Thymus (tissue), 11 donors: ENCODE measurements around the gene PLBD2. TPM values are rescaled to one million over a fixed set of nuclear protein-coding genes. Genes with fewer than 3 reads are reported as not detected.

Source experiments
- DNase-seq, 9 donors: peaks; one replicate each; pipeline ENCODE4 v3.0.0-alpha.2; 2013; ENCODE audit warnings: low spot score in 9 of 9, low read depth in 6 of 9, missing footprints in 1 of 9
- H3K27ac ChIP-seq, 2 donors: one replicate each; pipeline ENCODE4 v1.5.1; 2013; ENCODE audit warnings: control low read depth in 1 of 2, low read depth in 1 of 2, low read length in 1 of 2, mild to moderate bottlenecking in 1 of 2, moderate library complexity in 1 of 2
- H3K27me3 ChIP-seq, 2 donors: one replicate each; pipeline ENCODE4 v1.5.1; 2013; ENCODE audit warnings: low read length in 1 of 2; ENCODE audit not compliant: control insufficient read depth in 2 of 2, insufficient read depth in 1 of 2
- H3K36me3 ChIP-seq, 2 donors: one replicate each; pipeline ENCODE4 v1.5.1; 2013; ENCODE audit warnings: low read length in 1 of 2, mild to moderate bottlenecking in 1 of 2, moderate library complexity in 1 of 2; ENCODE audit not compliant: control insufficient read depth in 2 of 2, insufficient read depth in 2 of 2
- H3K4me1 ChIP-seq, 2 donors: one replicate each; pipeline ENCODE4 v1.5.1; 2013; ENCODE audit warnings: low read length in 2 of 2; ENCODE audit not compliant: control insufficient read depth in 2 of 2, insufficient read depth in 2 of 2
- H3K4me3 ChIP-seq, 2 donors: one replicate each; pipeline ENCODE4 v1.5.1; 2013; ENCODE audit warnings: low read length in 2 of 2, control low read depth in 1 of 2, mild to moderate bottlenecking in 1 of 2
- H3K9me3 ChIP-seq, 2 donors: one replicate each; pipeline ENCODE4 v1.5.1; 2013; ENCODE audit warnings: low read length in 1 of 2, mild to moderate bottlenecking in 1 of 2; ENCODE audit not compliant: control insufficient read depth in 2 of 2, insufficient read depth in 1 of 2
- WGBS: extraction: QIAGEN DNeasy Blood & Tissue Kit; methylation state at CpG from one replicate; pipeline ENCODE4 v1.1.7; 2013; 5-methylcytosine and 5-hydroxymethylcytosine counted together
- polyA plus RNA-seq: library from polyadenylated mRNA; stranded (reverse); fragments of 200-250 nt; gene quantifications from one replicate; pipeline ENCODE4 v1.2.3, GENCODE V29; 2013
- total RNA-seq: library from RNA; stranded (reverse); fragments of 120-200 nt; gene quantifications from one replicate; pipeline ENCODE4 v1.2.4, GENCODE V29; 2013
- donor health status: healthy.

The PLBD2 gene
- total and polyA plus RNA-seq, 2 donors, result 2.5 to 9.3 TPM

DNA sequence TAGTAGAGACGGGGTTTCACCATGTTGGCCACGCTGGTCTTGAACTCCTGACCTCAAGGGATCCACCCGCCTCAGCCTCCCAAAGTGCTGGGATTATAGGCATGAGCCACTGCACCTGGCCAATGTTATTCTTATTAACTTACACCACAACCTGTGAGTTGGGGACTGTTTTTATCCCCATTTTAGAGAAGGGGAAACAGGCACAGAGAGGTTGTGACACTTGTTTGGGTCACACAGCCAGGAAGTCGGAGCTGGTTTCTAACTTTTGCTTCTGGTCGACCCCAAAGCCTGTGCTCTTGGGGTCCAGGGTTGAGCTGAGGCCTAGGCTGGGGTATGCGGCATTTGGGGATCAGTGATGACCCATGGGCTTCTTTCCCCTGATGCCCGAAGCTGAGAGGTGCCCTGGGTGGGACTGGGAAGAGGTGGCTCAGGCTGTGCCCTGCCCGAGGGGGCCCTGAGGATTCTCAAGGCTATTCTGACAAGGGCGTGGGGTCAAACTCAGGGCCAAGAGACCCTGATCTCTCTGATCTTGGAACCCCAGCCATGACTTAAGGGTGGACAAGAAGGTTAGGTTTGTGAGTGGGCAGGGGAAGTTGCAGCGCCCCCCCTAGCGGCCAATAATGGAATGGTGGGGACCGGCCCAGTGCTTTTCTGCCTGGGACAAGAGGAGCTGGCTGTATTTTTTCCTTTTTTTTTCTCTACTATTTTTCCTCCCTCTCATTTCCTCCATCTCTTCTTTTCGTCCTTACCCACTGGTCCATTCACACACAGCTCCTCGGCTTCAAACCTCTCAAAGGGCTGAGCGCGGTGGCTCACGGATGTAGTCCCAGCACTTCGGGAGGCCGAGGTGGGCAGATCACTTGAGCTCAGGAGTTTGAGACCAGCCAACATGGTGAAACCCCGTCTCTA, 66.8 kb downstream of the PLBD2 start:
- peaks cover 0 to 7% of the 10 kb centered on the region in 2 donors for H3K27me3 ChIP-seq
- no peak overlapping the region for H3K27ac ChIP-seq
- H3K9me3 ChIP-seq, result no peaks in the 10 kb centered on the region
- H3K4me1 ChIP-seq, result no peaks in the 10 kb centered on the region
- no peak overlapping the region for H3K4me3 ChIP-seq
- no peaks in the 10 kb centered on the region for H3K36me3 ChIP-seq
- 72% methylated on average over 20 of the region's 20 CpGs for WGBS
- DNase-seq, result peak in 4 of 9 donors; percentile 17 to 51 (median 35)

DNA sequence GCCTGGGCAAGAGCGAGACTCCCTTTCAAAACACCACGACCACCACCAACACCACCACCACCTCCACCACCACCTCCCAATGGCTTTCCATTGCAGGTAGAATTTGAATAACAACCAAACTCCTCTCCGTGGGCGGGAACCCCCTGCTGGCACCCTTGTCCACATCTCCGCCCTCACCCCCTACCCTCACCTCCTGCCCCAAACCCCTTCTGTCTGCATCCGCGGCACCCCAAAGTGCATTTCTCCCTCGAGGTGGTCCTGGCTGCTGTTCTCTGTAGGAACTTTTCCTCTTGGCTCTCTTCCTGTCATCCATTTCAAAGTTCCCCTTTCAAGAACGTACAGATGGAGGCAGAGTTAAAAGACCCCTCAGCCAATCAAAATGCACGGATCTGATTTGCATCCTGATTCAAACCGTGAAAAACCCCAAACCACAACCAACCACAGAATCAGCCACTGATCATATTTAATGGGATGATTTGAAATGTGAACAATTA, 67.6 kb downstream of the PLBD2 start:
- WGBS, result 55% methylated on average over 11 of the region's 11 CpGs
- Histone ChIP-seq H3K27ac (no peak overlapping the region), H3K27me3 (peaks cover 0 to 7% of the 10 kb centered on the region in 2 donors), H3K36me3 (no peaks in the 10 kb centered on the region), H3K4me1 (no peaks in the 10 kb centered on the region), H3K9me3 (no peaks in the 10 kb centered on the region), H3K4me3 (no peak overlapping the region)
- DNase-seq, result no peak

DNA sequence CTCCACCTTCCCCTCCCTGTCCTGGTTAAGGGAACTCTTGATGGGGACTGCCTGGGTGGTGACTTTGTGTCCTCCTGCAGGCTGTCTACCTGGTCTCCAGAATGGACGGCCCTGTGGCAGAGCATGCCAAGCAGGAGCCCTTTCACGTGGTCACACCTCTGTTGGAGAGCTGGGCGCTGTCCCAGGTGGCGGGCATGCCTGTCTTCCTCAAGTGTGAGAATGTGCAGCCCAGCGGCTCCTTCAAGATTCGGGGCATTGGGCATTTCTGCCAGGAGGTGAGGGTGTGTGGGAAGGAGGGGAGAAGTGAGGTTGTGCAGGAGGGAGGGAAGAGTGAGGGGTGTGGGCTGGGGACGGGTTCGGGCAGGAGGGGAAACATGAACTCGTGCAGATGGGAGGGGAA, 69.5 kb downstream of the PLBD2 start:
- H3K4me3 ChIP-seq, result no peak overlapping the region
- H3K4me1 ChIP-seq, result no peaks in the 10 kb centered on the region
- no peak for DNase-seq
- H3K27ac ChIP-seq, result no peak overlapping the region
- H3K36me3 ChIP-seq, result no peaks in the 10 kb centered on the region
- no peaks in the 10 kb centered on the region for H3K9me3 ChIP-seq
- whole genome bisulfite sequencing, result 88% methylated on average over 9 of the region's 9 CpGs
- H3K27me3 ChIP-seq, result peaks cover 0 to 7% of the 10 kb centered on the region in 2 donors

DNA sequence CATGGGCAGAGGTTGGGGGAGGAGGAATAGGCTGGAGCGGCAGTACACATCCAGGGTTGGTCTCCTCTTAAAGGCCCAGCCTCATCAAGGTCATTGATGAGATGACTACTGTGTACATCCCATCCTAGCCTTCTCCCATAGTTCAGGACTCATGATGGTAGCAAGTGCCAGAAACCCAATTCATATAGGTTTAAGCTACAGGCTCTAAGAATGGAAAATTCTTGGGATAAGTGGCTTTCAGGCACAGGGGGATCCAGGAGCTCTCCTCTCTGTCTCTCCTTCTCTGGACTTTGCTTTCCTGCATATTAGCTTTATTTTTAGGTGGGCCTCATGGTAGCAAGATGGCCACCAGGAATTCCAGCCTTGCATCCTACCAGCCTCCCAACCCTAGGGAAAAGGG, 70.1 kb downstream of the PLBD2 start:
- DNase-seq, result no peak
- WGBS, result 94% methylated on average over 1 of the region's 1 CpG
- no peaks in the 10 kb centered on the region for H3K9me3 ChIP-seq
- no peak overlapping the region for H3K4me3 ChIP-seq
- no peaks in the 10 kb centered on the region for H3K36me3 ChIP-seq
- peaks cover 0 to 7% of the 10 kb centered on the region in 2 donors for H3K27me3 ChIP-seq
- no peaks in the 10 kb centered on the region for H3K4me1 ChIP-seq
- no peak overlapping the region for H3K27ac ChIP-seq

DNA sequence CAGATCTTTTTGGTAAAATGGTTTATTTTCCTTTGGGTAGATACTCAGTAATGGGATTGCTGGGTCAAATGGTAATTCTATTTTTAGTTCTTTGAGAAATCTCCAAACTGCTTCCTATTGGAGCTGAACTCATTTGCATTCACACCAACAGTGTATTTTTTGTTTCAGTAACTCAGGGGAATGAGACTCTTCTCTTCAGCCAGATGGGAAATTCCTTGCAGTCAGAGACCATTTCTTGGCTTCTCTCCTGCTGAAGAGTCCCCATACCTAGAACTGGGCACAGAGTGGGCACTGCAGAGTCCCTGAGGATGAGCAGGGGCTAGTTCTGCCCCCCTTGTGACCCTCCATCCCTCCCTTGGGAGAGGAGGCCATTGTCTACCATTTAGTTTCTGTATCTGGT, 74.6 kb downstream of the PLBD2 start:
- Histone ChIP-seq H3K9me3 (no peaks in the 10 kb centered on the region), H3K4me1 (no peaks in the 10 kb centered on the region), H3K27ac (no peak overlapping the region), H3K27me3 (no peaks in the 10 kb centered on the region), H3K4me3 (no peak overlapping the region), H3K36me3 (no peaks in the 10 kb centered on the region)
- no peak for DNase-seq

DNA sequence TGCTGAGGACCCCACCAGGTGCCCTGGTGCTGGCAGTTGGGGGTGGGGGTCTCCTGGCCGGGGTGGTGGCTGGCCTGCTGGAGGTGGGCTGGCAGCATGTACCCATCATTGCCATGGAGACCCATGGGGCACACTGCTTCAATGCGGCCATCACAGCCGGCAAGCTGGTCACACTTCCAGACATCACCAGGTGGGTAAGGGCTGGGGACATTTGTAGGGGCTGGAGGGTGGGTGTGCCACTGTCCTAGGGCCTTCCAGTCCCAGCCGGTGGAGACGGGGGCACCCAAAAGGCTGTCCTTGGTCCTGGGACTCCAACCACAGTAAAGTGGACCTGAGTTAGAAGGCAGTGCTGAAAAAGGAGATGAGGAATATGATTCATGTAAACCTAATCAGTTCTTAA, 77.0 kb downstream of the PLBD2 start:
- Histone ChIP-seq H3K4me3 (no peak overlapping the region), H3K36me3 (no peaks in the 10 kb centered on the region), H3K27ac (no peak overlapping the region), H3K4me1 (no peaks in the 10 kb centered on the region), H3K27me3 (peaks cover 0 to 4% of the 10 kb centered on the region in 2 donors), H3K9me3 (no peaks in the 10 kb centered on the region)
- 96% methylated on average over 5 of the region's 5 CpGs for WGBS
- DNase-seq, result no peak

DNA sequence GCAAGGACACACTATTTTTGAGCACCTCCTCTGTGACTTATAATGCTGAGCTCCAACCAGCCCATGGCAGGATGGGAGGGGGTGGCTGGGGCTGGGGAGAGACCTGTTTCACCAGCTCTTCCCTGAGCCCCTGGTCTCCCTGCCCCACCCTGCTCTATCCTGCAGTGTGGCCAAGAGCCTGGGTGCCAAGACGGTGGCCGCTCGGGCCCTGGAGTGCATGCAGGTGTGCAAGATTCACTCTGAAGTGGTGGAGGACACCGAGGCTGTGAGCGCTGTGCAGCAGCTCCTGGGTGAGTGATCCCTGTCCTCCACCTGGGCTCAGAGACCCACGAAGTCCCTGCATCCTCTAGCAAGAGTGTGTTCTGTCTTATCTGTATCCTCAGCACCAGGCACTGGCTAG, 78.2 kb downstream of the PLBD2 start:
- DNase-seq, result no peak
- Histone ChIP-seq H3K27me3 (peaks cover 0 to 8% of the 10 kb centered on the region in 2 donors), H3K4me1 (no peaks in the 10 kb centered on the region), H3K9me3 (no peaks in the 10 kb centered on the region), H3K4me3 (no peak overlapping the region), H3K27ac (no peak overlapping the region), H3K36me3 (no peaks in the 10 kb centered on the region)
- WGBS, result 92% methylated on average over 6 of the region's 6 CpGs

DNA sequence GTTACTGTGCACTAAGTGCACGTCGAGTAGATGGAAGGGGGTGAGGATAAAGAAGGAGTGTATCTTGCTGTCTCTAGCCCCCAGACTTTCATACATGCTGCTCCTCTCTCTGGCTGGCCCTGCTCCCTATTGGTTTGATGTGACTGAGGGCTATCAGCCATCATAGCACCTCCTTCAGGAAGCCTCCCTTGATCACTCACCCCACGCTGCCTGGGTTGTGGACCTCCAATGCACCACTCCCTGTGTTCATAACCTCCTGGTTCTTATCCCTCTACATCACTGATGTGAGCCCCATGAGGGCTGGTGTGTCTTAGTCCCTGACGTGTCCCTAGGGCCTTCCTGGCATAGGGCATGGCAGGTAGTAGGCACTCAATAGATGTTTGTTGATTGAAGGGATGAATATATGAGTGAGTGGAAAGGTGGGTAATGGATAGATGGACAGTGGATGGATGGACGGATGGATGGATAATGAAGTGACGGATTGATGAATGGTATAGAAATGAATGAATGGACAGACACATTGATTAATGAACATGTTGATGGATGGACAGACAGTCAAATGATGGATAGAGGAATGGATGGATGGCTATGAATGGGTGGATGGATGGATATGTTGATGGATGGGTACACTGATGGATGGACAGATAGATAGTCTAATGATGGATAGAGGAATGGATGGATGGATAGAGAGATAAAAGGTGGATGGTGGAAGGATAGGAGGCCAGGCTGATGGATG, 78.8 kb downstream of the PLBD2 start:
- no peaks in the 10 kb centered on the region for H3K4me1 ChIP-seq
- no peaks in the 10 kb centered on the region for H3K9me3 ChIP-seq
- peaks cover 0 to 11% of the 10 kb centered on the region in 2 donors for H3K27me3 ChIP-seq
- no peak overlapping the region for H3K4me3 ChIP-seq
- H3K36me3 ChIP-seq, result no peaks in the 10 kb centered on the region
- no peak overlapping the region for H3K27ac ChIP-seq
- no peak for DNase-seq
- 95% methylated on average over 6 of the region's 6 CpGs for WGBS

DNA sequence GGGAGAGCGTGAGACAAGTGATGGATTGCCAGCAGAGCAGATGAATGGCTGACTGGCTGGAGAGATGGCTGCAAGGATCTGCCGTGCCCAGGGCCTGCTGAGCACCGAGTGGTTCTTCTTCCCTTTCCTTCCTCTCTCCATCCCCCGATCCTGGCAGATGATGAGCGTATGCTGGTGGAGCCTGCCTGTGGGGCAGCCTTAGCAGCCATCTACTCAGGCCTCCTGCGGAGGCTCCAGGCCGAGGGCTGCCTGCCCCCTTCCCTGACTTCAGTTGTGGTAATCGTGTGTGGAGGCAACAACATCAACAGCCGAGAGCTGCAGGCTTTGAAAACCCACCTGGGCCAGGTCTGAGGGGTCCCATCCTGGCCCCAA, 79.3 kb downstream of the PLBD2 start:
- H3K27me3 ChIP-seq, result peaks cover 0 to 11% of the 10 kb centered on the region in 2 donors
- no peaks in the 10 kb centered on the region for H3K36me3 ChIP-seq
- WGBS, result 90% methylated on average over 9 of the region's 9 CpGs
- no peak overlapping the region for H3K27ac ChIP-seq
- H3K4me1 ChIP-seq, result no peaks in the 10 kb centered on the region
- DNase-seq, result no peak
- no peaks in the 10 kb centered on the region for H3K9me3 ChIP-seq
- H3K4me3 ChIP-seq, result no peak overlapping the region
